ENCODE results near the gene GATA5. TPM values are rescaled to one million over a fixed set of nuclear protein-coding genes. Genes with fewer than 3 reads are reported as not detected.

Gene GATA5
- total RNA-seq, 1 experiment from 2014 or later = not detected

DNA sequence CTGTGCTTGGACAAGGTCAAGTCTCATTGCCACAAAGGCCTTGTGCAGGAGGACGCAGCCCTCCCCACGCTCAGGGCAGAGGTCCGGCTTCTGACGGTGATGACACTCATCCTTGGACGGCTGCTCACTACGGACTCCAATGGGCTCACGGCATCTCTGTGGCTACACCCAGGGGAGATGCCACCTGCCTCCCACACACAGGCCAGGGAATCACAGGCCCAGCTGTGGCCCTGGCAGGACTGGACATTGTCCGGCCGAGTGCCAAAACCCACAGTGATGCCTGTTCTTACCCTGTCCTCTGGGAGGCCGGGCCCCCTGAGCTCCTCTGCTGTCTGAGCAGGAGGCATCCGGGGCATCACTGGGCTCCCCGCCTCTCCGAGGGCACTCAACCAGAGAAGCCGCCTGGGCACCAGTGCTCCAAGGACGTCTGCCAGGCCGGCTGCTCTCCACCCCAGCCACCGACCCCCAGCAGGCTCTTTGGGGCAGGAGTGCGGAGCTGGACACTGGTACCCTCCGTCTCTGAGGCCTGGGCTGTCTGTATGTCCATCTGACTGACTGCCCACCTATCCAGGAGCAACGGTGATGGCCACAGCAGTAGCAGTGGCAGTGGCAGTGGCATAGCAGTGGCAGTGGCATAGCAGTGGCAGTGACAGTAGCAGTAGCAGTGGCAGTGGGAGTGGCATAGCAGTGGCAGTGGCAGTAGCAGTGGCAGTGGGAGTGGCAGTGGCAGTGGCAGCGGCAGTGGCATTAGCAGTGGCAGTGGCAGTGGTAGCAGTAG, 50.3 kb downstream of the GATA5 start:
- no peak overlapping the region for H3K4me2 ChIP-seq (ENCODE audit: low read length)
- DNase-seq (ENCODE audit: low read depth, low spot score) (no peak), ATAC-seq (no peak)
- intact Hi-C loops (cut with micrococcal nuclease) = no loop called here
- H3K4me1 ChIP-seq (ENCODE audit: control insufficient read depth in 1 of 2, insufficient read depth in 2 of 2, low read length in 2 of 2) = peaks cover 29 to 39% of the 10 kb centered on the region in 2 experiments
- RAD21 ChIA-PET (ENCODE audit: low non-redundant PET in 1 of 2, low total read pairs in 2 of 2, uncharacterized antibody in 2 of 2, unreplicated experiment in 2 of 2) = no interaction called here
- no peaks in the 10 kb centered on the region for H3K27me3 ChIP-seq (ENCODE audit: insufficient read depth, low read length)
- H4K20me1 ChIP-seq (ENCODE audit: insufficient read depth) = no peaks in the 10 kb centered on the region
- H3K9ac ChIP-seq (ENCODE audit: low read length) = no peak overlapping the region
- TF ChIP-seq ZFX (IDR thresholded peaks at IDR 0.05) (no peak), REST (IDR thresholded peaks at IDR 0.05; ENCODE audit: low read depth) (no peak), CBX3 (IDR thresholded peaks at IDR 0.05; ENCODE audit: low read depth) (no peak), JUND (IDR thresholded peaks at IDR 0.05) (no peak), TCF7L2 (IDR thresholded peaks at IDR 0.05; ENCODE audit: borderline replicate concordance, extremely low read depth, insufficient read depth, insufficient read length) (no peak), ATF3 (IDR thresholded peaks at IDR 0.05) (no peak), CTCF (IDR thresholded peaks at IDR 0.05 in 2 of 3, conservative IDR thresholded peaks at IDR 0.05 in 1 of 3; ENCODE audit: borderline replicate concordance in 1 of 3, insufficient read depth in 1 of 3, low read depth in 2 of 3, low read length in 2 of 3) (no peak), SIN3A (IDR thresholded peaks at IDR 0.05; ENCODE audit: low read depth) (no peak), ELF1 (IDR thresholded peaks at IDR 0.05; ENCODE audit: borderline replicate concordance, low read depth) (no peak), ZBTB33 (IDR thresholded peaks at IDR 0.05; ENCODE audit: extremely low read depth, insufficient replicate concordance, low read length) (no peak)
- TF ChIP-seq, protein P1, sequence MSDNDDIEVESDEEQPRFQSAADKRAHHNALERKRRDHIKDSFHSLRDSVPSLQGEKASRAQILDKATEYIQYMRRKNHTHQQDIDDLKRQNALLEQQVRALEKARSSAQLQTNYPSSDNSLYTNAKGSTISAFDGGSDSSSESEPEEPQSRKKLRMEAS (IDR thresholded peaks at IDR 0.05) = no peak
- no peaks in the 10 kb centered on the region for H3K79me2 ChIP-seq (ENCODE audit: insufficient read depth, low read length)
- POLR2A ChIA-PET = no interaction called here
- CTCF ChIA-PET = interaction anchor here (1.2 to 2.3 kb wide), 2 partner anchors 15 to 75 kb away, joined by 3 to 7 read pairs; no protein-coding TSS in a partner anchor
- H3K9me3 ChIP-seq (ENCODE audit: control insufficient read depth in 1 of 2, insufficient read depth in 1 of 2, low read depth in 1 of 2, low read length in 2 of 2) = no peaks in the 10 kb centered on the region
- no TSS peak for BruUV-seq (replicated peaks)
- H3K36me3 ChIP-seq (ENCODE audit: control insufficient read depth in 1 of 2, insufficient read depth in 2 of 2, low read length in 2 of 2) = no peaks in the 10 kb centered on the region
- H3K9me2 ChIP-seq (ENCODE audit: insufficient read depth) = no peaks in the 10 kb centered on the region
- H3K27ac ChIP-seq (ENCODE audit: low read depth, low read length) = no peak overlapping the region; the same call in 1 of the 2 replicates
- H3K4me3 ChIP-seq (replicated peaks in 1 of 2; ENCODE audit: low read depth in 1 of 2, low read length in 2 of 2) = no peak overlapping the region
- H2AFZ ChIP-seq (ENCODE audit: low read depth, low read length, poor library complexity, severe bottlenecking) = no peak overlapping the region
